ENCODE results near the gene SLC43A3.

GRCh38 chr11:57390535-57390934 is 36.4 kb downstream of the SLC43A3 start, which contains the start of gene PRG2:
- TF ChIP-seq POLR2AphosphoS5 (IDR thresholded peaks at IDR 0.05; ENCODE audit: insufficient read depth in 1 of 2, low read depth in 1 of 2) = no peak
- no peak for TF ChIP-seq POLR2A (IDR thresholded peaks at IDR 0.05)

All from vagina (tissue), 2 donors.